SK-N-SH treated with all-trans-retinoic acid at 6 μM for 48 hours (cell line): ENCODE data around the gene SRGAP2C.
"Not testable (repeated sequence)": the region's sequence is repeated elsewhere in the genome, so short reads cannot be mapped to it uniquely, and the experiment has no call there.

Source experiments
- ARNTL ChIP-seq: fragments of 450-650 bp; formaldehyde crosslinking; IDR thresholded peaks from 2 replicates; pipeline ENCODE4 v1.5.0; 2020; ENCODE audit warnings: low read depth, mild to moderate bottlenecking, moderate library complexity, borderline replicate concordance
- BACH2 ChIP-seq: fragments of 250-450 bp; sonication (Bioruptor Pico); IDR thresholded peaks from 2 replicates; pipeline ENCODE4 v1.9.0; 2021; ENCODE audit warnings: mild to moderate bottlenecking, borderline replicate concordance
- CREB5 ChIP-seq: fragments of 250-450 bp; sonication (Bioruptor Pico); IDR thresholded peaks from 2 replicates; pipeline ENCODE4 v1.5.1; 2020; ENCODE audit warnings: low read depth, mild to moderate bottlenecking, moderate library complexity
- ESRRG ChIP-seq: fragments of 250-450 bp; sonication (Bioruptor Pico); IDR thresholded peaks from 2 replicates; pipeline ENCODE4 v1.6.1; 2021; ENCODE audit warnings: mild to moderate bottlenecking
- GLIS3 ChIP-seq: fragments of 250-450 bp; sonication (Bioruptor Pico); IDR thresholded peaks from 2 replicates; pipeline ENCODE4 v1.5.0; 2020; ENCODE audit warnings: mild to moderate bottlenecking, moderate library complexity
- OSR1 ChIP-seq: fragments of 250-450 bp; sonication (Bioruptor Pico); IDR thresholded peaks from 2 replicates; pipeline ENCODE4 v1.8.0; 2022; ENCODE audit warnings: moderate library complexity, mild to moderate bottlenecking, inconsistent platforms
- PATZ1 ChIP-seq: fragments of 250-450 bp; sonication (Bioruptor Pico); IDR thresholded peaks from 2 replicates; pipeline ENCODE4 v1.8.0; 2020; ENCODE audit warnings: mild to moderate bottlenecking, moderate library complexity, borderline replicate concordance
- POU6F1 ChIP-seq: fragments of 250-450 bp; sonication (Bioruptor Pico); IDR thresholded peaks from 2 replicates; pipeline ENCODE4 v1.8.0; 2021; ENCODE audit warnings: low read depth, mild to moderate bottlenecking, moderate library complexity, borderline replicate concordance
- RARB ChIP-seq: fragments of 250-450 bp; sonication (Bioruptor Pico); IDR thresholded peaks from 2 replicates; pipeline ENCODE4 v1.8.0; 2021; ENCODE audit warnings: mild to moderate bottlenecking, moderate library complexity
- TCF4 ChIP-seq: fragments of 250-450 bp; sonication (Bioruptor Pico); IDR thresholded peaks from 2 replicates; pipeline ENCODE4 v1.8.0; 2021; ENCODE audit warnings: mild to moderate bottlenecking, moderate library complexity, borderline replicate concordance
- TOX ChIP-seq: fragments of 250-450 bp; sonication (Bioruptor Pico); IDR thresholded peaks from 2 replicates; pipeline ENCODE4 v1.8.0; 2021; ENCODE audit warnings: mild to moderate bottlenecking, moderate library complexity, borderline replicate concordance
- ZC3H10 ChIP-seq: fragments of 250-450 bp; sonication (Bioruptor Pico); IDR thresholded peaks from 2 replicates; pipeline ENCODE4 v1.5.1; 2021; ENCODE audit warnings: mild to moderate bottlenecking, moderate library complexity
- ZFP30 ChIP-seq: fragments of 450-650 bp; formaldehyde crosslinking; IDR thresholded peaks from 2 replicates; pipeline ENCODE4 v1.5.0; 2022; ENCODE audit warnings: mild to moderate bottlenecking, moderate library complexity
- ZNF565 ChIP-seq: fragments of 450-650 bp; formaldehyde crosslinking; conservative IDR thresholded peaks from 2 replicates; pipeline ENCODE4 v1.5.0; 2020; ENCODE audit warnings: low read depth, mild to moderate bottlenecking, moderate library complexity

GRCh38 chr1:121301876-121302275 is 117.1 kb downstream of the SRGAP2C start:
- TF ChIP-seq GLIS3 (CRISPR knock-in tag); PATZ1 (CRISPR knock-in tag); RARB (CRISPR knock-in tag); TOX (CRISPR knock-in tag); ZC3H10 (CRISPR knock-in tag); CREB5 (CRISPR knock-in tag); TCF4 (CRISPR knock-in tag); POU6F1; ZNF565 (CRISPR knock-in tag); ESRRG (CRISPR knock-in tag); BACH2 (CRISPR knock-in tag); ZFP30; ARNTL (CRISPR knock-in tag); OSR1 (CRISPR knock-in tag): not testable (repeated sequence)
